Measurements from ENCODE around the gene GPR39. TPM values are rescaled to one million over a fixed set of nuclear protein-coding genes. Genes with fewer than 3 reads are reported as not detected.

GPR39 gene
- total RNA-seq, 3 donors from 2014 or later (not counting 1 experiment from before 2014, with no cell fraction given) = not detected

GRCh38 chr2:132670496-132671150, 254.0 kb downstream of the GPR39 start:
- no peak for ATAC-seq
- H3K4me3 ChIP-seq (ENCODE audit: low read length) = no peak overlapping the region
- peaks cover 16 to 22% of the 10 kb centered on the region in 2 donors for H3K27me3 Mint-ChIP-seq (ENCODE audit: low read depth in 2 of 2)
- 4% methylated on average over 44 of the region's 44 CpGs for WGBS (ENCODE audit: insufficient coverage)
- H3K4me1 Mint-ChIP-seq = no peaks in the 10 kb centered on the region
- H3K27ac ChIP-seq (ENCODE audit: low read length) = no peak overlapping the region
- no peaks in the 10 kb centered on the region for H3K36me3 ChIP-seq (ENCODE audit: control insufficient read depth, insufficient read depth, low read length)
- no peak for DNase-seq
- TF ChIP-seq CTCF (IDR thresholded peaks at IDR 0.05) = no peak
- no peaks in the 10 kb centered on the region for H3K4me1 ChIP-seq (ENCODE audit: control insufficient read depth, insufficient read depth, low read length)
- no peaks in the 10 kb centered on the region for H3K36me3 Mint-ChIP-seq
- H3K27ac Mint-ChIP-seq = no peak overlapping the region
- no peaks in the 10 kb centered on the region for H3K9me3 Mint-ChIP-seq
- no peak overlapping the region for H3K4me3 Mint-ChIP-seq
- H3K27me3 ChIP-seq (ENCODE audit: control insufficient read depth, insufficient read depth, low read length) = peaks cover 7% of the 10 kb centered on the region
- intact Hi-C loops (cut with micrococcal nuclease) = no loop called here
- H3K9me3 ChIP-seq (ENCODE audit: control insufficient read depth, insufficient read depth, low read length) = peaks cover 2% of the 10 kb centered on the region

- H3K4me3 ChIP-seq (ENCODE audit: low read length) = no peak overlapping the region
- ATAC-seq = no peak
These were observed 254.7 kb downstream of the GPR39 start for GRCh38 chr2:132671151-132671835.

GRCh38 chr2:132676999-132677398, 260.4 kb downstream of the GPR39 start:
- Histone ChIP-seq H3K4me1 (ENCODE audit: control insufficient read depth, insufficient read depth, low read length) (no peaks in the 10 kb centered on the region), H3K36me3 (ENCODE audit: control insufficient read depth, insufficient read depth, low read length) (no peaks in the 10 kb centered on the region), H3K4me3 (ENCODE audit: low read length) (no peak overlapping the region), H3K27me3 (ENCODE audit: control insufficient read depth, insufficient read depth, low read length) (peaks cover 2% of the 10 kb centered on the region), H3K9me3 (ENCODE audit: control insufficient read depth, insufficient read depth, low read length) (no peaks in the 10 kb centered on the region), H3K27ac (ENCODE audit: low read length) (no peak overlapping the region)
- TF ChIP-seq CTCF (IDR thresholded peaks at IDR 0.05) = no peak
- Mint-ChIP-seq H3K4me3 (no peak overlapping the region), H3K4me1 (no peaks in the 10 kb centered on the region), H3K36me3 (no peaks in the 10 kb centered on the region), H3K27me3 (ENCODE audit: low read depth in 2 of 2) (peaks cover 6 to 10% of the 10 kb centered on the region in 2 donors), H3K9me3 (peaks cover 0 to 8% of the 10 kb centered on the region in 2 donors), H3K27ac (no peak overlapping the region)
- DNase-seq = no peak
- WGBS (ENCODE audit: insufficient coverage) = no CpG with 5 or more reads among the region's 2 CpGs
- ATAC-seq = no peak
- intact Hi-C loops (cut with micrococcal nuclease) = no loop called here

More at GRCh38 chr2:132671151-132671835, 254.7 kb downstream of the GPR39 start:
- Mint-ChIP-seq H3K27ac (no peak overlapping the region), H3K36me3 (no peaks in the 10 kb centered on the region), H3K27me3 (ENCODE audit: low read depth in 2 of 2) (peaks cover 14 to 22% of the 10 kb centered on the region in 2 donors), H3K4me3 (no peak overlapping the region), H3K9me3 (no peaks in the 10 kb centered on the region), H3K4me1 (no peaks in the 10 kb centered on the region)
- DNase-seq = no peak
- no peaks in the 10 kb centered on the region for H3K4me1 ChIP-seq (ENCODE audit: control insufficient read depth, insufficient read depth, low read length)
- no peaks in the 10 kb centered on the region for H3K36me3 ChIP-seq (ENCODE audit: control insufficient read depth, insufficient read depth, low read length)
- no peak for TF ChIP-seq CTCF (IDR thresholded peaks at IDR 0.05)
- no peak overlapping the region for H3K27ac ChIP-seq (ENCODE audit: low read length)
- intact Hi-C loops (cut with micrococcal nuclease) = no loop called here
- 19% methylated on average over 23 of the region's 23 CpGs for WGBS (ENCODE audit: insufficient coverage)
- peaks cover 7% of the 10 kb centered on the region for H3K27me3 ChIP-seq (ENCODE audit: control insufficient read depth, insufficient read depth, low read length)
- peaks cover 2% of the 10 kb centered on the region for H3K9me3 ChIP-seq (ENCODE audit: control insufficient read depth, insufficient read depth, low read length)

Data from natural killer cell (primary cell).